Airway epithelial cell (primary cell): ENCODE measurements around the gene SCARB1. TPM values are rescaled to one million over a fixed set of nuclear protein-coding genes. Genes with fewer than 3 reads are reported as not detected.

Experiments used
- total RNA-seq: library from RNA; depleted of rRNA; stranded (reverse); fragments of >200 nt; gene quantifications from 2 replicates; pipeline ENCODE4 v1.2.3, GENCODE V29; 2015

Gene SCARB1
- 91.2 and 142 TPM in 2 replicates for total RNA-seq

DNA sequence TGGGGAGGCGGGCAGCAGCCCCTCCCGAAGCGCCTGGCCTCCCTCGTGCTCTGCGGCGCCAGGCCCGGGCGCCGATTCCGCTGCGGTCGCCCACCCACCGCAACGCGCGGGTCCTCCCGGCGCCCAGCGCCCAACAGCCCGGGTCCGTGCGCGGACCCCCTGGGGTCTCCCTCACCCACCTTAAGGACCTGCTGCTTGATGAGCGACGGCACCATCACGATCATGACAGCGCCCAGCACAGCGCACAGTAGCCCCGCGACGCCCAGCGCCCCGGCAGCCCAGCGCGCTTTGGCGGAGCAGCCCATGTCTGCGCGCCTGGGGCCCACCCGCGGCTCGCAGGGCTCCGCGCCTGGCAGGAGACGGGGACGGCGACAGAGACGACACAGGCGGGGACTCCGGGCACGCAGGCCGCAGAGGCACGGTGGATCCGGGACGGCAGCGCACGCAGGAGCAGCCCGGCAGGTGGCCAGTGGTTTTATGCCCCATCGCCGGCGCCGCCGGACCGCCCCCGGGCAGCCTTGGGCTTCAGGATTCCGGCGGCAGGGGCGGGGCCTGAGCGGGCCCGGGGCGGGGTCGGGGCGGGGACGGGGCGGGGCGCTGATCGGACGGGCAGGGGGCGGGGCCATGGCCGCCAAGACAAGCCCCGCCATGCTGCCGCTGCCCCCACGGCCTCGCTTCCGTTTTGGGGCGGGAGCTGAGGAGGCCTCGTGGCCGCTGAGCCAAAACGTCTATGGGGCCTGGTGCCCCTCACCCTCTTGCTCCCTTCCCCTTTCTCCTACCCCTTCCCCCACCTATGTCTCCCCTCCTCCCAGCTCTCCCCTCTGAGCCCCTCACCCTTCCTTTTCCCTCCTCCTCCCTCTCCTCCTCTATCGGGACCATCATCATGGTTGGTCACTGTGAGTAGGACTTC, at the start of gene SCARB1:
SCARB1 (minus strand) TSS at position 449 of the 910 bp plus-strand sequence; CDS start at position 305, 144 bp downstream.

Other genes with a start within 250 kb of the SCARB1 start
- gene UBC, start 50.8 kb upstream of the SCARB1 start, total RNA-seq: 1,003 and 1,183 TPM in 2 replicates
- gene DHX37, start 125.3 kb upstream of the SCARB1 start, total RNA-seq: 13.7 and 16.4 TPM in 2 replicates
- 18.1 and 23.3 TPM in 2 replicates for gene BRI3BP, start 129.8 kb upstream of the SCARB1 start, total RNA-seq
- 36.9 and 37.3 TPM in 2 replicates for gene AACS, start 201.6 kb upstream of the SCARB1 start, total RNA-seq